ENCODE measurements around the gene GTPBP3. TPM values are rescaled to one million over a fixed set of nuclear protein-coding genes. Genes with fewer than 3 reads are reported as not detected.

GTPBP3 gene
- 12.6 and 19.0 TPM in 2 replicates for total RNA-seq

DNA sequence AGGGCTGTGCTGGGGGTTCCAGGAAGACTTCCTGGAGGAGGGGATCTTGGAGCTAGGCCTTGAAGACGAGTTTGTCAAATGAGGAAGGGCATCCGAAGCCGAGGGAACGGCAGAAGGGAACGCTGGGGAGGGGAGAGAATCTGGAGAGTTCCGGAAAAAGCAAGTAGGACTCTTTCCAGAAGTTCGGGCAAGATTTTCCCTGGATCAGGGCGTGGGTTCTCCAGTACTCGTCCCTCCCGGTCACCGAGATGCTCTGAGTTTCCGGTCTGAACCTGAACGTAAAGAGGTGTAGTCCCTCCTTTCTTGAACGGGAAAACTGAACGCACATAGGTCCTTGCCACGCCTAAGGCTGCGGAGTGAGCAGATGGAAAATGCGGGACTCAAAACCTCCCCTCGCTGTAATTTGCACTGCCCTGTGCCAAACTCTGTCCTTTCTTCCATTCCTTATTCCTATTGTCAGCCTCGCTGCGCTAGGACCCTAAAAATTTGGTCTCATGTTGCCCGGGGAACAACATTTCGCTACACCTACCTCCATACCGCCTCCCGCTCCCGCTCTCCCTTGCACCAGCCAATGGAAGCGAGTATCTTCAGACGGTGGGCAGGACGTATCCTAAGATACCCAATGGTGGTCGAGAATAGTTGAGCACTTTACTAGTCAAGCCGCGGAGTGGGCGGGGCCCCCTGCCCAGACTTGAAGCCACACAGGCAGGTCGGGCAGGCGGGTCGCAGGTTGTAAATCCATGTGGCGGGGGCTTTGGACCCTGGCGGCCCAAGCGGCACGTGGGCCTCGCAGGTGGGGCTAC lies at the start of gene GTPBP3:
Gene GTPBP3, plus strand, starts transcription at position 682 of the 803 bp plus-strand sequence. Its CDS starts 59 bp downstream, at position 741.

GRCh38 chr19:17303167-17303939 lies 34.0 kb upstream of the GTPBP3 start, which contains the start of gene ABHD8:
Gene ABHD8 (minus strand): TSS chr19:17303425. CDS start chr19:17301616, 1,809 bp downstream.

DNA sequence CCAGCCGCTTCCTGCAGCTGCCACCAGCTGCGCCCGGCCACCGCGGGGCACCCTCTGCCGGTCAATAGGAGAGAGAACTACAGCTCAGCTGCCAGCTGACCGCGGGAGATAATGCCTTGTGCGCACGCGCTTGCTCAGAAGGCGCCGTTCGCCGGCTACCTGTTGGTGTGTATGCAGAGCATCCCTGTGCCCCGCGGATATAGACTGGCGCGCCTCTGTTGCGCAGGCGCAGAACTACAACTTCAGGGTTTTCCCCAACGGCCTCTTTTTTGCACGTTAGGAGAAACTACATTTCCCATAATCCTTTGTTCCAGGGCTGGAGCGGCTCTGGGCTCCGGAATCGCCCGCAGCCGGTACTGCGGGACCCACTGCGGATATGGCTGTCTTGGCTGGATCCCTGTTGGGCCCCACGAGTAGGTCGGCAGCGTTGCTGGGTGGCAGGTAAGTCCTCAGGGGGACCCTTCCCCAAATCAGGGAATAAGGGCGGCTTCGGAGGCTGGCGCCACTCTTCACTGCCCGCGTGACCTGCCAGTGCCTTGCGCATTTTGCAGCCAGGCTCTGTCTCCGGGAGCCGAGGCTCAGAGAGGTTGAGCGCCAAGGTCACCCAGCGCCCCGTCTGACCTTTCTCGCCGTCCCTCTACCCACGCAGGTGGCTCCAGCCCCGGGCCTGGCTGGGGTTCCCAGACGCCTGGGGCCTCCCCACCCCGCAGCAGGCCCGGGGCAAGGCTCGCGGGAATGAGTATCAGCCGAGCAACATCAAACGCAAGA lies 31.7 kb upstream of the GTPBP3 start, which contains the start of gene MRPL34:
Gene MRPL34, plus strand, starts transcription at position 356 of the 768 bp plus-strand sequence. Its CDS starts 21 bp downstream, at position 377.

DNA sequence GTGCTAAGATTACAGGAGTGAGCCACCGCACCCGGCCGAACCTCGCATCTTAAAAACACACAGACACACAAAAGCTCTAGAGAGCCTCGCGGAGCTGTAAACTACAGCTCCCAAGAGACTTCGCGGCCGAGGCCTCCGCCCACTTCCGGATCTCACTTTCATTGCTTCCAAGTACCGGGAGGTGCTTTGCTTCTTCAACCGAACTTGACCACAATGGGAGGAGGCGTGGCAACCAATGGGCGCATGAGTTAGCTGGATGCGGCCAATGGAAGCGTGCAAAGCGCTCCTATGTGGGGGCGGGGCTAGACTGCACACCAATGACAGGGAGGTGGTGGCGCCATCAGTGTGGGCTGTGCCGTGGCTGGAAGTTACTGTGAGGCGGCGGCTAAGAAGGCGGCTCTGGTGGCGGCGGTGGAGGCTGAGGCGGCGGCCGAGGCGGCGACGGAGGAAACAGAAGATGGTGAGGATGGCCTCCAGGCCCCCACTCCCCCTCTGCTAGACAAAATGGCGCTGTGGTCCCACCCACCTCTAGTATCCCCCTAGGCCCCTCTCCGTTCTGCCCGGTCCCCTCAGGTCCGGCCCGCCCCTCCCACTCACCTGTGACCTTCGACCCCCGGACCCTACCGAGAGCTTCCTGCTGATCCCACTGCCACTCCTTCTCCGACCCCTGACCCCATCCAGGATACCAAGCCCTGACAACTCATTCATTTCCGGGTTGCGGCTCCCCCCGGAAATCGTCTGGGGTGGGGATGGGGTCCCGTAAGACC lies 28.0 kb upstream of the GTPBP3 start, which contains the start of gene DDA1:
Gene DDA1, plus strand, starts transcription at position 366 of the 767 bp plus-strand sequence. Its CDS starts 92 bp downstream, at position 458.

DNA sequence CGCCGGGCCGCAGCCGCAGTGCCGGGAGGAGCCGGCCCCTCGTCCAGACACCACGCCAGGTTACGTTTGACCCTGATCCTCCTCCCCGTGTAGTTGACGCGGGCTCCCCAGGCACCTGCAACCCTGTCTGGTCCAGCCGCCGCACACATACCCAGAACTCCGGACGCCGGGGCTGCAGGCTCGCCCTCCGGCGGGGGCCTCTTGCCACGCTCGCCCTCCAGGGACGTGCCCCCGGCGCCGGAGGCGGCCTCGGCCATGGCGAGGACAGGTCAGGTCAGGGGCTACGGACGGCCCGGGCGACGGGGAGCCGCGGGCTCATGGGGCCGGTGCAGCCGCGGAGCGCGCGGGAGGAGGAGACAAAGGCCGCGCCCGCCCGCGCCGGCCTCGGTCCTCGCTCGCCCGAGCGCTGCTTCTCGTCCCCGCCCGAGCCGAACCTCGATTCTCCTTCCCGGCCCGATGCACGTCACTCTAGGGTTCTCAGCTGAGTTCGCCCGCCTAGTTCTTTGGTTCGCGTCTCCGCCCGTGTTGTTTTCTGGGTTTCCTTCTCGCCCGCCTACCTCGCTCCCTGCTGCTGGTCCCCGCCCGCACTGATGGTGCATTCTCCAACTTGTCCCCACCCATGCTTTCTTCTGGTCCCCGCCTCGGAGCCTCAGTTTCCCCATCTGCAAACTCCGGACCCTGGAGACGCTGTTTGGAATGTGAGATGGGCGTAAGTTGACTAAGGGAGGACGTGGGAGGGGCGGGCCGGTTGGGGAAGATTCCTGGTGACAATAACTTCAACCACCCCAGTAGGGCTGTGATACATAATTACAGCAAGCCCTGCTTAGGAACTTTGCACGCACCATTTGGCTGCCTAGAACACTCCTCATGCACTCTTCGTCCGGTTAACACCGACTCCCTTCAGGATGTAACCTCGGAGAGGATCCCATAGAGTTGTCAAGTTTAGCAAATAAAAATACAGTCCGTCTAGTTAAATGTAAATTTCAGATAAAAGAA lies 2.6 kb upstream of the GTPBP3 start, which contains the start of gene ANO8:
Gene ANO8, minus strand, starts transcription at position 442 of the 996 bp plus-strand sequence. Its CDS starts 185 bp downstream, at position 257.

GRCh38 chr19:17376935-17377600 lies 39.7 kb downstream of the GTPBP3 start, which contains the start of gene PLVAP:
Gene PLVAP (minus strand): TSS chr19:17377342. CDS start chr19:17377288, 54 bp downstream.

Other genes with a start within 250 kb of the GTPBP3 start
- 14.5 and 17.8 TPM in 2 replicates for gene USE1, start 122.2 kb upstream of the GTPBP3 start, total RNA-seq
- gene OCEL1, start 111.3 kb upstream of the GTPBP3 start, total RNA-seq = 2.7 and 5.0 TPM in 2 replicates
- gene NR2F6, start 91.6 kb upstream of the GTPBP3 start, total RNA-seq = 41.2 and 59.3 TPM in 2 replicates
- 0.07 TPM in 1 of 2 replicates, not detected in the other for gene USHBP1, start 72.8 kb upstream of the GTPBP3 start, total RNA-seq
- gene BABAM1, start 70.1 kb upstream of the GTPBP3 start, total RNA-seq = 61.7 and 68.7 TPM in 2 replicates
- gene ANKLE1, start 55.7 kb upstream of the GTPBP3 start, total RNA-seq = 0.40 and 0.52 TPM in 2 replicates
- 13.8 and 14.9 TPM in 2 replicates for gene ABHD8, start 34.1 kb upstream of the GTPBP3 start, total RNA-seq
- gene MRPL34, start 31.7 kb upstream of the GTPBP3 start, total RNA-seq = 31.6 and 31.7 TPM in 2 replicates
- 29.8 and 36.2 TPM in 2 replicates for gene DDA1, start 28.0 kb upstream of the GTPBP3 start, total RNA-seq
- gene ANO8, start 2.7 kb upstream of the GTPBP3 start, total RNA-seq = 7.8 and 8.8 TPM in 2 replicates
- 0.20 and 0.33 TPM in 2 replicates for gene PLVAP, start 39.8 kb downstream of the GTPBP3 start, total RNA-seq
- gene CCDC194, start 56.6 kb downstream of the GTPBP3 start, total RNA-seq = 0.26 TPM in 1 of 2 replicates, not detected in the other
- 7.3 and 63.1 TPM in 2 replicates for gene BST2, start 68.1 kb downstream of the GTPBP3 start, total RNA-seq
- 30.5 and 36.6 TPM in 2 replicates for gene MVB12A, start 82.5 kb downstream of the GTPBP3 start, total RNA-seq
- gene TMEM221, start 111.1 kb downstream of the GTPBP3 start, total RNA-seq = 0.20 and 0.23 TPM in 2 replicates
- gene NXNL1, start 123.4 kb downstream of the GTPBP3 start, total RNA-seq = not detected in 2 replicates
- gene SLC27A1, start 133.0 kb downstream of the GTPBP3 start, total RNA-seq = 36.1 and 44.5 TPM in 2 replicates
- gene PGLS, start 174.1 kb downstream of the GTPBP3 start, total RNA-seq = 48.4 and 65.4 TPM in 2 replicates
- 123 and 160 TPM in 2 replicates for gene COLGALT1, start 218.1 kb downstream of the GTPBP3 start, total RNA-seq

Measured in smooth muscle cell of the pulmonary artery (primary cell).